SIG-M5 treated with dmso at 0.1 percent for 504 hours (cell line): Measurements from ENCODE around the gene VCAM1.
"Not testable (repeated sequence)": the region's sequence is repeated elsewhere in the genome, so short reads cannot be mapped to it uniquely, and the experiment has no call there.

Experiments
- DNase-seq: peaks from one replicate; lab custom pipeline; 2025; ENCODE audit not compliant: unreplicated experiment; lab: John Stamatoyannopoulos, UW

The VCAM1 gene, protein sequence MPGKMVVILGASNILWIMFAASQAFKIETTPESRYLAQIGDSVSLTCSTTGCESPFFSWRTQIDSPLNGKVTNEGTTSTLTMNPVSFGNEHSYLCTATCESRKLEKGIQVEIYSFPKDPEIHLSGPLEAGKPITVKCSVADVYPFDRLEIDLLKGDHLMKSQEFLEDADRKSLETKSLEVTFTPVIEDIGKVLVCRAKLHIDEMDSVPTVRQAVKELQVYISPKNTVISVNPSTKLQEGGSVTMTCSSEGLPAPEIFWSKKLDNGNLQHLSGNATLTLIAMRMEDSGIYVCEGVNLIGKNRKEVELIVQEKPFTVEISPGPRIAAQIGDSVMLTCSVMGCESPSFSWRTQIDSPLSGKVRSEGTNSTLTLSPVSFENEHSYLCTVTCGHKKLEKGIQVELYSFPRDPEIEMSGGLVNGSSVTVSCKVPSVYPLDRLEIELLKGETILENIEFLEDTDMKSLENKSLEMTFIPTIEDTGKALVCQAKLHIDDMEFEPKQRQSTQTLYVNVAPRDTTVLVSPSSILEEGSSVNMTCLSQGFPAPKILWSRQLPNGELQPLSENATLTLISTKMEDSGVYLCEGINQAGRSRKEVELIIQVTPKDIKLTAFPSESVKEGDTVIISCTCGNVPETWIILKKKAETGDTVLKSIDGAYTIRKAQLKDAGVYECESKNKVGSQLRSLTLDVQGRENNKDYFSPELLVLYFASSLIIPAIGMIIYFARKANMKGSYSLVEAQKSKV

DNA sequence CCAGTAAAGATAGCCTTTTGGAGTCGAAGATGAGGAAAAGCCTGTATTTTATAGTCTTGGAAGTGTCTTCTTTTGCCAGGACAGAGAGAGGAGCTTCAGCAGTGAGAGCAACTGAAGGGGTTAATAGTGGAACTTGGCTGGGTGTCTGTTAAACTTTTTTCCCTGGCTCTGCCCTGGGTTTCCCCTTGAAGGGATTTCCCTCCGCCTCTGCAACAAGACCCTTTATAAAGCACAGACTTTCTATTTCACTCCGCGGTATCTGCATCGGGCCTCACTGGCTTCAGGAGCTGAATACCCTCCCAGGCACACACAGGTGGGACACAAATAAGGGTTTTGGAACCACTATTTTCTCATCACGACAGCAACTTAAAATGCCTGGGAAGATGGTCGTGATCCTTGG lies at the start of gene VCAM1:
VCAM1 (plus strand) TSS at position 253 of the 400 bp plus-strand sequence; CDS start at position 372, 119 bp downstream.
- DNase-seq, result no peak

DNA sequence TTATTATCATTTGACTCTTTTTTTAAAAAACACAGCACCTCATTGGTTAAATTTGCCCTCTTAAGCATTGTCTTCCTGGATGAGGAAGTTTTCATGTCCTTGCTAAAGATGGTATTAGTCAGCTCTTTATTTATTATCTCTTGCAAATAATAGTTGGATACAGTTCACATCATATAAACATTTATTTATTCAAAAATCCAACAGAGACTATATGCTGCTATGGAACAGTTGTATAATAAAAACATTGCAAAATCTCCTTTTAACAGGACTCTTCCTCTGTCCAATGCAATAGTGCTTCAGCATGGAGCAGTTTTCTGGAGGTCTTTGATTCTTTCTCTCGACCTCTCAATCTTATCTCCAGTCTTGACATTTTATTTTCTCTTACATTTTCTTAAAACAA lies 49.5 kb upstream of the VCAM1 start:
- DNase-seq, result no peak

- DNase-seq, result no peak
Observed at GRCh38 chr1:100671601-100672000, 47.9 kb upstream of the VCAM1 start.

DNA sequence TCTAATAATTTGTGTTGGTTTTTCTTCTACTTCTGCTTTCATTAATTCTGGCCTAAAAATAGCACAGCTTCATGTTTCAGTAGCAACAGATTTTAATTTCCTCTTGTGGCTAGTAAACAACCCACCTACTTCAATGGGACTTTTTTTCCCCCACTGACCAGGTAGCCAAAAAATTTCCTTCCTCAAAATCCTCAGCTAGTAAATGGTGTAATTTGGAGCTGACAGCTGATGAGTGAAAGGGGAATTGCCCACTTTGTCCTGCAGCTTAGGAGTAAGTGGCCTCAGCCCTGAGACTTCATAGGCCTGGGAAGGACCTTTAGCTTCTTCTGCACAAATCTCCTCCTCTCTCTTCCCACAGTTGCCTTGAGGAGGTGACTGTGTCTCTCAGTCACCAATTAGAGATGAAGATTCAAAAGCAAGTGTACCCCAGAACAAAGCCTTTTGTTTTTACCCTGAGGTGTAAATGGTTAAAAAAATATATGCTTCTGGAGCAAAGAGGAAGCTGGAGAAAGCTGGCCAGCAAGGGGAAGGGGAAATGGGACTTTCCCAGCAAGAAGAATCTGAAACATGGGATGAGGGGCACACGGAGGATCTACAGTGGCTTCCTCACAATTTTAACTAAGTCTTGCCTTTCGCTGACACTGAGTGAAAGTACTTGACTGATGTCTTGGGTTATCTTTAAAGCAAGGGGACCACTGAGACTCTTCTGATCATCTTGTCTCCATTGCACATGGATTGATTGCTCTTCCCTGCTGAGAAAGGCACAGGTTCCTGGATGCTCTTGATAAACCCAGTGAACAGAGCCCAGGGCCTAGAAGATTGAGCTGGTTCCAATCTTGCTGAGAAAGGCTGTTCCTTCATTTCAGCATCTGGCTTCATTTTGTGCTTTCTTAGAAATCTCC lies 35.8 kb upstream of the VCAM1 start:
- no peak for DNase-seq

- DNase-seq, result no peak
Observed at GRCh38 chr1:100699744-100700143, 19.8 kb upstream of the VCAM1 start.

DNA sequence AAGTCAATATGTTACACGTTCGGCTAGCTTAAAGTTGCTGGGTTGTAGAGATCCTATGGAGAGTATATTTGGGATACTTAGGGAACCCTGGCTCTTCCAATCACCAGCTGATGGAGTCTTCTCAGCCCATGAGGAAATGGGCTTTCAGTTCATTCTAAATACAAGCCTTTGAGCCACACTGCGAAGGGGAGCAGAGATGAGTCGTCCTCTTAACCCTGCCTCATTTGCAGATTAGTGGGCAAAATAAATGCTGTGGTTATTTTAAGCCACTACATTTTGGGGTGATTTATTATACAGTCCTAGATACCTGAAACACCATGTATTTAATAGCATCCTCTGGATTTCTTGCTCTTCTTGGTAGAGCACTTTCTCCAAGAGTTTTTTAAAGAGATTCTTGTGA lies 19.0 kb upstream of the VCAM1 start:
- DNase-seq, result no peak

DNA sequence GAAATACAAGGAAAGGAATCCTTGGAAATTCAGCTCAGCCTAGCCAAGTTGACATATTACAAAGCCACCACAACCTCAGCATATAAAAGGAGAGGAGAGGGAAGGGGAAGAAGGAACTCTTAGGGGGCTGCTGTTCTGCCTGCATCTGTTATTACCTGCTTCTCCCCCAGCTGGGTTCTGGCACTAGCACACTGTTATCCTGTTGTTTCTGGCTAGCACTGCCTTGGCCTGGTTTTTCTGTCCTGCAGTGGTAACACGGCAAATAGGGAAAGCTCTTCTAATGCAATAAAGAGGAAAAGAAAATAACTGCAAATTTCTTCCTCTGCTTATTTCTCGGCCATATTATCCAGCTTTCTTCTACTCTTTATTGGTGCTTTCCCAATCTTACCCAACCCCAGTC lies 16.5 kb upstream of the VCAM1 start:
- no peak for DNase-seq

- no peak for DNase-seq
Observed at GRCh38 chr1:100703716-100704115, 15.8 kb upstream of the VCAM1 start.

DNA sequence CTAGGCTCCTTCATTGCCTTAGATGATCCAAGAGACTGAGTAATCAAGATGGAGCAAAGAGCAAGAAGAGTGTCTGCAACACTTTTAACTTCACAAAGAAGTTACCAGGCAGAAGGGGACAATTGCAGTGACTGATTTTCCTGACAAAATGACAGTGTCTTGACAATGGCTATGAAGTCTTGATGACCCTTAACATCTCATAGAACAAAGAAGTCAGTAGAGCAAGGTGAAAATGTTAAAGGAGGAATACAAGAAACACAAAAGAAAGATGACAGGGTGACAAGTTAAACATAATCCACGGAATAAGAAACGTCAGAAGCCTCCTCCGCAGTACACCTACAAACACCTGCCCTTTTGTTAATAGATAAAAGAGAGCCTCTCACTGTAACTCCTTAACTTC lies 15.1 kb upstream of the VCAM1 start:
- no peak for DNase-seq

GRCh38 chr1:100706296-100706695 lies 13.2 kb upstream of the VCAM1 start:
- DNase-seq, result no peak

DNA sequence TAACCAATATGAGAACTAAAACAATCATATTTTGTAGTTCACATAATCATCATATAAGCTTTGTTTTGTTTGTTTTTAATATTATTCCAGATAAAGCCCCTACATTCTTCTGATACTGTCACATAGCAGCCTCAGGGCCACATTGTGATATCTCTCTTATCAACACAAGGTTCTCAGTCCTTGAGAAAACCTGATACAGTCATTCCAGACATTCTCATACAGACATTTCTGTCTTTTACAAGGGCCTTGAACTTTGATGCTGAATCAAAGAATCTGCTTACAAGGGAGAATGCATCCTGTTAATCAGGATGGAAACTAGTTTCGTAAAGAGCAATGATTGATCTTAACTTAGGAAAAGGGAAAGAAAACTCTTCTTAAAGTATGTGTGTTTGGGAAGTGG lies 12.7 kb upstream of the VCAM1 start:
- no peak for DNase-seq

GRCh38 chr1:100708476-100709062 lies 11.0 kb upstream of the VCAM1 start:
- no peak for DNase-seq

DNA sequence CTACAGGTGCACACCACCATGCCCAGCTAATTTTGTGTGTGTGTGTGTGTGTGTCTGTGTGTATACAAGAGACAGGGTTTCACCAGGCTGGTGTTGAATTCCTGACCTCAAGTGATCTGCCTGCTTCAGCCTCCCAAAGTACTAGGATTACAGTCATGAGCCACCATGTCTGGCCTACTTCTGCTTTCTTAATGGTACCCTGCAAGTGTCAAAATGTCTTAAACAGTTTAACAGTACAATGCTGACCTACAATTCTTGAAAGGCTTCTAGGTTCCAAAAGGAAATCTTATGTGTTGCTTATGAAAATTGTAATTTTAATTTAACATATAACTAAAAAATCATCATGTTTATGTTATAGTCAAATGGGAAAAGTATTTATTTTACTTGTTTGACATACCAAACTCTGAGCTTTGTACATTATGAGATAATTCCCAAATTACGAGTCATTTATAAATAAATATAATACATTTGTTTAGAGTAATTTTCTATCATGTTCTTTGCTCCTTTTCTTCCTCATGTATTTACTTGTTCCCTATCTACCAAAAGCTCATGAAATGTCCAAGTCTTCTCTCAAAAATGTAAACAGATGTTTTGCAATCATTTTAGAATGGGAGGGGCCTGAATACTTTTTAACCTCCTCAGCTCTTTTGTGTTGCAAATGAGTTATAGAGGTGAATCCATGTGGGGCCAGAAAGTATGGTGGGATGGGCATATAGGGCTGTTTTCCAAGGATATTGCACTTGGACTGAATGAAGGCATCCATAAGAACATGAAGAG lies 8.4 kb upstream of the VCAM1 start:
- no peak for DNase-seq

DNA sequence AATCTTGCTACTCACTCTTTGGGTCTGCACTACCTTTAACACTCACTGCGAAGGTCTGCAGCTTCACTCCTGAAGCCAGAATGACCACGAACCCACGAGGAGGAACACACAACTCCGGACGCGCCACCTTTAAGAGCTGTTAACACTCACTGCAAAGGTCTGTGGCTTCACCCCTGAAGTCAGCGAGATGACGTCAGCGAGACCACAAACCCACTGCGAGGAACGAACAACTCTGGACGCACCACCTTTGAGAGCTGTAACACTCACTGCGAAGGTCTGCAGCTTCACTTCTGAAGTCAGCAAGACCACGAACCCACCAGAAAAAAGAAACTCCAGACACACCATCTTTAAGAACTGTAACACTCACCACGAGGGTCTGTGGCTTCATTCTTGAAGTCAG lies 6.5 kb upstream of the VCAM1 start:
- DNase-seq, result not testable (repeated sequence)

DNA sequence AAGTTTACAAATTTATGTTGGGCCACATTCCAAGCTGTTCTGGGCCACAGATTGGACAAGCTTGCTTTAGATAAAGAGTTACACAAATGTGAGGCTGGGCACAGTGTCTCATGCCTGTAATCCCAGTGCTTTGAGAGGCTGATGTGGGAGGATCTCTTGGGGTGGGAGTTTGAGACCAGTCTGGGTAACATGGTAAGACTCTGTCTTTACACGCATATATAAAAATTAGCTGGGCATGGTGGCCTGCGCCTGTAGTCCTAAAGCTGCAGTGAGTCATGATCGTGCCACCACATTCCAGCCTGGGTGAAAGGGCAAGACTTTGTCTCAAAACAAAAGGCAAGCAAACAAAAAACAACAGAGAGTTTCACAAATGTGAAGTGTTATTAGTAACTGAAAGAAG lies 5.9 kb upstream of the VCAM1 start:
- no peak for DNase-seq

GRCh38 chr1:100714599-100714998 lies 4.9 kb upstream of the VCAM1 start:
- no peak for DNase-seq

GRCh38 chr1:100717218-100717617 lies 2.3 kb upstream of the VCAM1 start:
- no peak for DNase-seq

DNA sequence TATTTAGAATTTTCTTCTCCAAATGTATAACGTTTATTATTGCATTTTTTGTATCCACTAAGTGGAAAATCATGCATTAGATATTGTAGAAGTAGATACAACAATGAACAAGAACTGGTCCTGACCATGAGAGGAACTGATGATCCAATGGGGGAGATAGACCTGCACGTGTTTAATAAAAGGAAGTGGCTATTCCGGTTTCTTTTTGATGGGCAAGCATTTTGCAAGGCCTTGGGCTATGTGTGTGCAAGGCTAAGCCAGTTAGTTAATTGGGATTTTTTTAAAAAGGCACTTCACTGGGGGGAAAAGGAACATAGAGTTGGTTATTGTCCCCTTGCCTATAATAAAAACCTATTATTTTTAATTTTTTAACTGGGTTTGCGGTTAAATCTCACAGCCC lies 961 bp upstream of the VCAM1 start:
- peak; percentile 5 for DNase-seq

- DNase-seq, result no peak
Observed at GRCh38 chr1:100720101-100720500, 559 bp downstream of the VCAM1 start.

DNA sequence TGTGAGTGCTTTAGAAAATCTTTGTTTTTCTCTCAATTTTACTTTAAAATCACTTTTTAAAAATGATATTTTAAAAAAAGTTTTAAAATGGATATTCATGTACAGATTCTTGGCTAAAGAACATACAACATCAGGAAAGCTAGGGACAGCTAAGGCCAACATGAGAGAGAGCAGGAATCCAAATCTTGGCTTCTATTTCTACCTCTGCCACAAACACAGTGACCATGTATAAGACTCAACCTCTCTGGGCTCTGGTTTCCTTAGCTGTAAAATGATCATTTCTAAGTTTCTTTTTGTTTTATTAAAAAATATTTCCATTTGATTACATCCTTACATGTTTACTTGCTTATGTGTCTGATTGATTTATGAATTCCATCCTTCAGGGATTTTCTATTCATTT lies 1.2 kb downstream of the VCAM1 start:
- no peak for DNase-seq
